HG03432 (cell line): ENCODE measurements around the gene GALNTL6.
"Not testable (repeated sequence)": the region's sequence is repeated elsewhere in the genome, so short reads cannot be mapped to it uniquely, and the experiment has no call there.

Experiments
- ATAC-seq: cut with Tn5 transposase; IDR thresholded peaks from one replicate; pipeline ENCODE4 v1.9.1; 2021; ENCODE audit warnings: mild to moderate bottlenecking, moderate library complexity; ENCODE audit not compliant: unreplicated experiment

GALNTL6 gene

DNA sequence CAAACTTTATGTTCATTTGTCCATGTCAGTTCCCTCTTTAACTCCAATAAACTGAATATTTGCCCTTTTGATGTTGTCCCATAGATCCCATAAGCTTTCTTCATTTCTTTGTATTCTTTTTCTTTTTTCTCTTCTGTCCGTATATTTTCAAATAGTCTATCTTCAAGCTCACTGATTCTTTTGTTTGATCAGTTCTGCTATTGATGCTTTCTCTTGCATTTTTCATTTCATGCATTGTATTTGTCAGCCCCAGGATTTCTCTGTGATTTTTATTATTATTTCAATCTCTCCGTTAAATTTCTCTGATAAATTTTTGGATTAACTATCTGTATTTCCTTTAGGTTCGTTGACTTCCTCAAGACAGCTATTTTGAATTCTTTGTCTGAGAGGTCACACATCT is 1082.5 kb downstream of the GALNTL6 start:
- no peak for ATAC-seq

DNA sequence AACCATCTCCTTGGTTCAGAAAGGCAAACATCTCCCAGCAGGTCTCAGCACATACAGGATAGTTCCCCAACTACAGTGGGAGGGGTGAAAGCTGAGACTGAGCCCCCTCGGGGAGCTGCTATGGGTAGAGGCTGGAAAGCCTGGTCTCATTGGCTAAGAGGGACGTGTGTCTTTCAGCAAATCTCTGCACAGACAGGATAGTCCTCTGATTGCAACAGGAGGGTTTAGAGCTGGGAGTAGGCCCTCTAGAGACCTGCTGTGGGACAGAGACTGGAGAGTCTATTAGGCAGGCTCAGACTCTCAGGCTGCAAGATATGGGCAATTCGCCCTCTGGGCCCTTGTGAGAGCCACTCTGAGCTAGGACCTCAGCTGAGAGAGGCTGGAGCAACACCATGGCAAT is 1083.8 kb downstream of the GALNTL6 start:
- no peak for ATAC-seq

DNA sequence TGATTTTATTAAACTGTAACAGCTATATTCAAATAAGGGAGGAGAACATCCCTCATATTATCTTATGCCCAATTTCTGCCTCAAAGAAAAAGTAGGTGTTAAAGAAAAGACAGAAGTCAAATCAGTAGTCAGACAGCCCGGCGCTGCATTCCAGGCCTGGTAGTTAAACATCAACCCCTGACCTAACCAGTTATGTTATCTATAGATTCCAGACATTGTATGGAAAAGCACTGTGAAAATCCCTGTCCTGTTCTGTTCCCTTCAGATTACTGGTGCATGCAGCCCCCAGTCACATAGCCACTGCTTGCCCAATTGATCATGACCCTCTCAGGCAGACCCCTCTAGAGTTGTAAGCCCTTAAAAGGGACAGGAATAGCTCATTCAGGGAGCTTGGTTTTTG is 1085.5 kb downstream of the GALNTL6 start:
- no peak for ATAC-seq

DNA sequence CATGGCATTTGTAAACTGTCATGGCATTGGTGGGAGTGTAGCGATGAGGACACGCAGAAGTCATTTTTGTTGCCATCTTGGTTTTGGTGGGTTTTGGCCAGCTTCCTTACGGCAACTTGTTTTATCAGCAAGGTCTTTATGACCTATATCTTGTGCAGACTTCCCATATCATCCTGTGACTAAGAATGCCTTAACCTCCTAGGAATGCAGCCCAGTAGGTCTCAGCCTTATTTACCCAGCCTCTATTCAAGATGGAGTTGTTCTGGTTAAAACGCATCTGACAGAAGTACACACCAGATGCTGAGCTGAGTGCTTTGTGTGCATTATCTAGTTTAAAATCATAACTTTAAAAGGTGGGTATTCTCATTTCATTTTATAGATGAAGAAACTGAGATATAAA is 1086.7 kb downstream of the GALNTL6 start:
- no peak for ATAC-seq

DNA sequence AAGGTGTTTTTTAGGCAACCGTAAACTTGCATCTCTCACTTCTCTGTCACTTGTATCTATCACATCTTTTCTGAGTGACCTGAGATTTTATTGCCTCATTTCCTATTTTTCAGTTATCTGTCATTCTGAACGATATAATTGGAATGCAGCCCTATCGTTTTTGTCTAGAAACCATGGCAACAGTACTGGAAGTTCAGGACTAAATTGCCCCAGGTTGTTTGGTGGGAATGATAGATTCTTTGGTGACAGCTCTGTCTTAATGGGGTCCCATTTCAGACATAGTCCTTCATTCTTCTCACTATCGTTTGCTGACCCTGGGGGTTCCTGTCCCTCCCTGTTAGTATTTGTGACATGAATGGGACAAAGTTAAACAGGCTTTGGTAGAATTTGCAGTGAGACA is 1087.7 kb downstream of the GALNTL6 start:
- ATAC-seq = no peak

DNA sequence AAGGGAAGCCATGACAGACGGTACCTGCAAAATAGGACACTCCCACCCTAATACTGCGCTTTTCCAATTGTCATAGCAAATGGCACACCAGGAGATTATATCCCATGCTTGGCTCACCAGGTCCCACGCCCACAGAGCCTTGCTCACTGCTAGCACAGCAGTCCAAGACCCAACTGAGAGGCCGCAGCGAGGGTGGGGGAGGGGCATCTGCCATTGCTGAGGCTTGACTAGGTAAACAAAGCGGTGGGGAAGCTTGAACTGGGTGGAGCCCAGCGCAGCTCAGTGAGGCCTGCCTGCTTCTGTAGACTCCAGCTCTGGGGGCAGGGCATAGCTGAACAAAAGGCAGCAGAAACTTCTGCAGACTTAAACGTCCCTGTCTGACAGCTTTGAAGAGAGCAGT is 1099.3 kb downstream of the GALNTL6 start:
- ATAC-seq = not testable (repeated sequence)

DNA sequence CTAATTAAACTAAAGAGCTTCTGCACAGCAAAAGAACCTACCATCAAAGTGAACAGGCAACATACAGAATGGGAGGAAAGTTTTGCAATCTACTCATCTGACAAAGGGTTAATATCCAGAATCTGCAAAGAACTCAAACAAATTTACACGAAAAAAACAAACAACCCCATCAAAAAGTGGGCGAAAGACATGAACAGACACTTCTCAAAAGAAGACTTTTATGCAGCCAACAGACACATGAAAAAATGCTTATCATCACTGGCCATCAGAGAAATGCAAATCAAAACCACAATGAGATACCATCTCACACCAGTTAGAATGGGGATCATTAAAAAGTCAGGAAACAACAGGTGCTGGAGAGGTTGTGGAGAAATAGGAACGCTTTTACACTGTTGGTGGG is 1104.2 kb downstream of the GALNTL6 start:
- ATAC-seq = not testable (repeated sequence)

DNA sequence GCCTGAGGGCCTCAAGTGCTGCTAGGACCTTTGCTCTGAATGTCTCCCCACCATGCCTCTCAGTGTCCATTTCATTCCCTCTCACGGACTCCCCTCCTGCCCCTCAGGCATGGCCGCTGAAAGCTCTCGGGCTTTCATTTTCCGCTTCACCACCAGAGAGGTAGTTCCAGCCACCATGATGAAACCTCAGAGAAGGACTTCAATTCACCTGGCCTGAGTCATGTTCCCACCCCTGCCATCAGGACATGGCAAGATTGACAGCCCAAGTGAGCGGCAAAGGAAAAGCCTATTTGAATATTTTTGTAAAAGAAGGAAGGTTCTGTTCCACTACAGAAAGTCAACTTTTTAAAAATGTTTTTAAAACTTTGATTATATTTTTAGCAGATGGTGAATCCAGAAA is 1106.1 kb downstream of the GALNTL6 start:
- no peak for ATAC-seq

DNA sequence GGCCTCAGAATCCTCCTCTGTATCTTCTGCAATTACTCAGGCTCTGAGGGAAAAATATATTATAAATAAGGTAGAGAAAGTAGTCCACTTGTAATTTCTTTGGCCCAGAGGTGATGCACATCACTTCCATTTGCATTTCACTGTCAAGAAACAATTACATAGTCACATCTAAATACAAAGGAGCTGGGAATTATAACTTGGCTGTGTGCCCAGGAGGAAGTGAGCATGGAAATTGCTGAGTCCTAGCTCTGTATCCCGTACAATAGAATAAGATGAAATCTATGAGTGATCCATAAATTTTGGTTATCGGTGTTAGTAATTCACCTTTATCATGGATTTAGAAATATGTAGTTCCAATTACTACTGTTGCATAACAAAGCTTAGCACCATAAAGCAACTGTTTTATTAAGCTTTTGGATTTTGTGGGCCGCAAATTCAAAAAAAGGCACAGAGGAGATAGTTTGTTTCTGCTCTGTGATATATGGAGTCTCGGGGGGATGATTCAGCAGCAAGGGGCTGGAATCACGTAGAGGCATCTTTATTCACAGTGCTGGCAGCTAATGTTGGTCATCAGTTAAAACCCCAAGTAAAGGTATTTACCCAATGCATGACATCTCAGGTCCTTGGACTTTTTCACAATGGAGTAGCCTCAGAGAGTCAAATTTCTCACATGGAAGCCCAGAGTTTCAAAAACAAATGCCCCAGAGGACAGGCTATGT is 1114.1 kb downstream of the GALNTL6 start:
- ATAC-seq = no peak

DNA sequence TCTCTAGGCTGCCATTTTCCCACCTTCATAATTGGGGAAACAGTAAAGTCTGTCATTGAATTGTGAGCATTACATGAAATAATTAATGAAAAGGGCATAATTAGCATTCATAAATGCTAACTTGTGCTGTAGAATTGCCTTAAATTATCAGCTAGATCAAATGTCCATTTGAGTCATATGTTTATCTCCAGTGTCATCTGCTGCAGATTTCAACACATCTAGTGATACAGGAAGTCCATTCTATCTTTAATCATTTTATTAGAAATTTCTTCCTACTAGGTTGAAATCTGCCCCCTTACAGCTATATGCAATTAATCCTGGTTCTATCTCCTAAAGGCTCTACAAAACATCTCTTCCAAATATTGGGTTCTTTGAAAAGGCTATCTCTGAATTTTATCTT is 1115.1 kb downstream of the GALNTL6 start:
- no peak for ATAC-seq

DNA sequence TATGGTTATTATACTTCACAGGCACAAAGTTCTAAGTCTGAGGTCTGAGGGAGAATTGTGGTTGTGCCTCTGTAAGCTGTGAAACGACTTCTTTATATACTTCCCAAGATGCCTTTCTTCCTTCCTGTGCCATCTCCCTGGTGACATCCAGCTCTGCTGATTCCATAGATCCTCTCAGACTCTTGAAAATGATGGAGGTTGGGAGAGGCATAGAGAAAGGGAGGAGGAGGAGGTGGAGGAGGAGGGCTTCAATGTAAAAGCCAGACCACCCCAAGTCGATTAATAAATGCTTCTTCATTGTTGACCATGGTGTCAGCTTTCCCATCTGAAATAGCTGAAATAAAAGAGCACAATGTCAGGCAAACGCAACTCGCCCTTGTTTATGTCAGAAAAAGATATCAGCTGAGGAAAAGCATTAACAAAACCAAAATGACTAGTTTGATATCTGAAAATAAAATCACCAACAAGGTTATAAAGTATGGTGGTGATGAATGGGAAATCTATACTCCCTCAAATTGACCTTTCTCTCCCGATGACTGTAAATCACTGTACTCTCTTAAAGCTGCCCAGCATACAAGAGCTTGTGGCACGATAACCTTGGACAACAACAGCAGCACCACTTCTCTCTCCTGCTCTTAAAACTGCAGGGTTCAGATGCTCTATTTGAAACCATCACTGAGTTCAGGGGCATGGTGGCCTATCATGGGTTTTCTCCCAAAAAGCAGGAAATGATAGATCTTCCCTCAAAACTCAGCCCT is 1125.0 kb downstream of the GALNTL6 start:
- no peak for ATAC-seq

DNA sequence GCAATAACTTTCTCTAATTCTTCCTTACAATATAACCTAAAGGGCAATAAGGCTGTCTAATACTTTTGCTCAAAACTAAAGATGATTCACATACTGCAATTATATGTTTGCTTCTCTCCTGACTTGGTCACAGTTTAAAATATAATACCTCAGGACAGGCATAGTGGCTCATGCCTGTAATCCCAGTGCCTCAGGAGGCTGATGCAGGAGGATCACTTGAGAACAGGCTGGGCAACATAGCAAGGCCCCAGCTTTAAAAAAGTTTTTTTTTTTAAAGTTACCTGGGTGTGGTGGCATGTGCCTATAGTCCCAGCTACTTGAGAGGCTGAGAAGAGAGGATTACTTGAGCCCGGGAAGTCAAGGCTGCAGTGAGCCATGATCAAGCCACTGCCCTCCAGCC is 1125.7 kb downstream of the GALNTL6 start:
- ATAC-seq = no peak

DNA sequence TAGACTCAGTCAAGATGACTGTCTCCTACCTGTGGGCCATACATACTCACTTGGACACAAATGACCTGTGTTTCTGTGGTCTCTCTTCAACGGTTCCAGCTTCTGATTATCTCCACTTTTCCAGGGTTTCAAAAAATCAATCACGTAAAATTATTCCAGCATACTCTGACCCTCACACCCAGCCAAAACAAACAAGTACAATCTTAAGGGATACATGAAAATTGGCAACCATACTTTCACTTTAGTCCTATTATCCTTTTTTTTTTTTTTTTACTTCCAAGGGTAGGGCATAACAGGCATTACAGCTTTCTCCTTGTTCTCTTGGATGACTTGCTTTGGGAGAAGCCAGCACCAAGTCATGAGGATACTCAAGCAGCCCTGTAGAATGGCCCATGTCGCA is 1129.6 kb downstream of the GALNTL6 start:
- ATAC-seq = no peak

DNA sequence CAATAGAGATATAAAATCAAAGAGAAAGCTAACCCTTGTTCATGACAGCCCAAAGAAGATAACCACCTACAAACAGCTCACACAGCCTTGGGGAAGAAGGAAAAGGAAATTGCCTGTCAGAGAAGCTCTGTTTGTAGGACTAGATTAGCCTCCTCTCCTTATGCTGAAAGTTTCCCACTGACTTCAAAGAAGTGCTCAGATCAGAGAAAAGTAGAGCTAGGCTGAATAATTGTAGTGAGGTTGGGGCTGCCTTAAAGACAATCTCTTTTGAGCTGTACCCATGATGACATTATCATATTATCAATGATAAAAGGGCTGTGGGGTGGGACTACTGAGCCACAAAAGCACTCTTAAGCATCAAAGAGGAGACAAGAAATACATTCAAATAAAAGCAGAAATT is 1132.4 kb downstream of the GALNTL6 start:
- ATAC-seq = no peak

DNA sequence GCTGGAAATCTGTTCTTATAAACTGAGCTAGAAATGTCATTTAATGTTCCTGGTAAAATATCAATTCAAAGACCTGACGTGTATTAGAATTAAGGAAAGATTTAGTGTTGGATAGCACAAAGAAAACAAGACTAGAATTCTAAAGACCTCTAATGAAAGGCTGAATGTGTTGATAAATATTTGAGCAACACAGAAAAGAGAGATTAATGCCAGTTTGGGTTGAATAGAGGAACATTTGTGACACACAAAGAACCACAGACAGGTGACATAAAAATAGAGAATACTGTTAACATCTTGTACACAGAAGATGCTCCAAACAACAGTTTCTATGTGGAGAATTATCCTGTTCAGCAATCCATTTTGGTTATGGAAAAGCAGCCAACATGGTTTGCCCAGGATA is 1133.3 kb downstream of the GALNTL6 start:
- ATAC-seq = no peak

DNA sequence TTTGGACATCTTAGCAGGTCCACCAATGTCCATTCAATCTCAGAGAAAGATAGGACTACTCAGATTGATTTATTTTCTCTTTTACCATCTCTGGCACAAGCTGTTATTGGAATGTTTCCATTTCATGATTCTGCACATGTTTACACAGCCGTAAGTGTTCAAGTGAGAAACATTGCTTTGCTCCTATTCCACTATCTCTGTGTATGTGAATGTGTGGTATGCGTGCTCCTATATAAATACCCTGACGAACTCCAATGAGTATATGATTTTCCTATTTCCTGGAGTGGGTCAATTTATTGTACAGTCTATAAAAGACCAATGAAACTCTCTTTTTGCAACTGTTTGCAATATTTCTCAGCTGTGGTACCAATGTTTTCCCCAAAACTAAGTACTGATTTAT is 1134.4 kb downstream of the GALNTL6 start:
- ATAC-seq = no peak

DNA sequence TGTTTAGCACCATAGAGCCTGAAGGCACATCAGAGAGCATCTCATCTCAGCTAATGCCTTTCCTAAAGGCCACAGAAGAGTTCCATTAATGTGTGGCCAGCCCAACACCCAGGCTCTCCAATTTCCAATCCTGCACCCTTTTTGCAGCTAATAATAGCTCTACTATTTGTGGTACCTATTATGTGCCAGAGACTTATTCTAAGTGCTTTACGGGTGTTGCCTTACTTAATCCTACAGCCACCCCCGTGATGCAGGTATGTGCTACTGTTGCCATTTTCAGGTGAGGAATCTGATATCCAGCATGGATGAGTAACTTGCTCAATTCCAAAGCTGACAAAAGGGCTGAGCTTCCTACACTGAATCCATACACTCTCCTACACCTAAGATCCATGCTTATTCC is 1137.8 kb downstream of the GALNTL6 start:
- no peak for ATAC-seq

DNA sequence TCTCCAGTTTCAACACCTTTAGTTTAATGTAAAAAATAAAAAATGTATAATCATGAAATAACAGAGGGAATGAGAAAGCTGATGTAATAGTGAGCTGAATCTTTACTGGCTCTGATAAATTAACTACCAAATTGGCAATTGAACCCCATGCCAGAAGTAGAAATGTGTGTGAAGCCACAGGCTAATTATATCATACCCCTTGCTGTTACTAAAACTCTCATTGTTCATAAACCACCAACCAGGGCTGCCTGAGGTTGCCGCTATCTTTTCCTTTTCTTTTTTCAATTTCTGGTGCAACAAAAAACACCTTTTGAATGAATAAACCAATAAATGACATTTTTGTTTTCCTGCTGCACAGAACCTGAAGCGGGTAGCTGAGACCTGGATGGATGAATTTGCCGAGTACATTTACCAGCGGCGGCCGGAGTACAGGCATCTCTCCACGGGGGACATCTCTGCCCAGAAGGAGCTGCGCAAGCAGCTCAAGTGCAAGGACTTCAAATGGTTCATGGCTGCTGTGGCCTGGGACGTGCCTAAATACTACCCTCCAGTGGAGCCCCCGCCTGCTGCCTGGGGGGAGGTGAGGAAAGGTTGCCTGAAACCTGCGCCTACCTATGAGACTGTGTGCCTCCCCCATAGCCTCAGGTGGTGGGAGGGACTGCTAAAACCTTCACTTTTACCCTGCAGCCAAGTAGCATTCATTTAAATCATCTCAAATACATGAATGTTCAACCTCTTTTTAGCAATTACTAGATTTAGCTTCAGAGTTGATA is 1138.7 kb downstream of the GALNTL6 start:
- no peak for ATAC-seq

DNA sequence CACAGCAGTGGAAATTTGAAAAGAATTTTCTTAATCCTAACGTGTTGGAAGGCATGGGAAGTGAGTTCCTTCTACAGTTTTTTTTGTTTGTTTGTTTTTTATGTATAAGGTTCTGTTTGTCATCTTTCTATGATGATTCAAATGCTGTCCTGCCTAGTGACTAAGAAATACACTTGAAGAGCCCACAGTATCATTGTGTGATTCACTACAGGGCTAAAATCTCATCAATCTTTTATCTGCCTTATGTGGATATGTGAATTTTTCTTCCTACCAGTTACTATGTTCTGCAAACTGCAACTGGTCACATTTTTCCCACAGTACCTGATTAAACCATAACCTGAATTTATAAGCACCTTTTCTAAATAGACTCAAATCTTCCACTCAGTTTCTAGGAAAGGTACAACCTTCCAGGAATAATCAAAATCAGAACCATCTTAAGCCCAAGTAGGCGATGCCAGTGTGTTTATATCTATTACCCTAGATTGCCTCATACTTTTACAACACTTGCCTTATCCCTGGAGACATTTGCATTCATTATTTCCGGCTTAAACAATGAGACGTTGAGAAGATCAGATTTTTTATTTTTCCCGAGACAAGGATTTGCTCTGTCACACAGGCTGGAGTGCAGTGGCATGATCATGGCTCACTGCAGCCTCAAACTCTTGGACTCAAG is 1140.8 kb downstream of the GALNTL6 start:
- ATAC-seq = no peak

DNA sequence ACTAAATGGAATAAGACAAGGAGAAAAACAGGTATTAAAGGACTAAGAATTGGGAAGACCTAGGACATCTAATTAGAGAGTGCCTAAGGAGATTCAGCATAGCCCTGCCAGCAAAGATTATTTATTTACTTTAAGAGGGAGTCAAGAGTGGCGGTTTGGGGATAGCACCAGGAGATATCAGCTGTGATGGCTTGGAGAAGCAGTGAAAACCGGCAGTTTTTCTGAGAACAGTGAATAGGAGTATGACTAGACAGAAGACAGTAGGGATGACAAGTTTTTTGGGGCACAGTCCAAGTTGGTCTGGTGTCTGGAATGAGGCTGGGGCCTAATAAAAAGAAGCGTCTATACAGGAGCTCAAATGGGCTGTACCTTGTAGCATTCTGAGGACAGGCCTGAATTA is 1143.1 kb downstream of the GALNTL6 start:
- not testable (repeated sequence) for ATAC-seq

DNA sequence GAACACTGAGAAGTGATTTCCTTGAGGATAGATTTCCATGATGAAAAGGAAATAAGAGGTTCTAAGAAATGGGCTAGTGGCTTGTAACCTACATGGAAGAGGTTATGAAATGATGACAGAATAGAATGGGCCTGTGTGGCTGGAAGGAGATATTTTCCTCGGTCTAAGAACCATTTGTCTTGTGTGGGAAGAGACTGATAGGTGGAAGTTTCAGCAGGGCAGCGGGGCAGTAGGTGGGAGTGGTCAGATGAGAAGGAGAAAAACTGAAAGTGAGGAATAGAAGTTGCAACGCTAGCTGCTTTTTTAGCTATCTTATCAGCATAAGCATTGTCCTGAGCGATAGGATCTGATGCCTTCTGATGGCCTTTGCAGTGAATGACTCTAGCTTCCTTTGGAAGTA is 1144.0 kb downstream of the GALNTL6 start:
- no peak for ATAC-seq
